GM12892 (cell line): ENCODE results near the gene CNOT2.

ENCODE experiments used
- POLR2A ChIP-seq: IDR thresholded peaks from 2 replicates; pipeline ENCODE4 v1.6.1; 2011; ENCODE audit warnings: low read depth, low read length, control low read depth
- POLR2AphosphoS5 ChIP-seq: IDR thresholded peaks from 2 replicates; pipeline ENCODE4 v1.6.1; 2011; ENCODE audit warnings: low read depth, low read length, control low read depth
- TAF1 ChIP-seq: IDR thresholded peaks from 2 replicates; pipeline ENCODE4 v1.6.1; 2011; ENCODE audit warnings: low read depth, mild to moderate bottlenecking, control low read depth, low read length, borderline replicate concordance

- TF ChIP-seq POLR2AphosphoS5: no peak
- TF ChIP-seq POLR2A: no peak
- TF ChIP-seq TAF1: no peak
These were observed 8.4 kb downstream of the CNOT2 start for GRCh38 chr12:70251661-70252060.
